ENCODE measurements around the gene KATNB1. TPM values are rescaled to one million over a fixed set of nuclear protein-coding genes. Genes with fewer than 3 reads are reported as not detected.
A peak's percentile ranks its signal among the peaks of the same experiment; 100 is the strongest.

The KATNB1 gene
- total RNA-seq, 1 experiment from 2014 or later = 8.1 TPM

- intact Hi-C loops (cut with micrococcal nuclease; ENCODE audit: unreplicated experiment) = no loop called here
These were observed 12.9 kb upstream of the KATNB1 start for GRCh38 chr16:57722651-57723050.

GRCh38 chr16:57723170-57723569 lies 12.4 kb upstream of the KATNB1 start:
- ATAC-seq = no peak
- DNase-seq (ENCODE audit: low read depth, low spot score) = no peak
- TF ChIP-seq CTCF (IDR thresholded peaks at IDR 0.05) (peak; percentile 32), POLR2AphosphoS5 (IDR thresholded peaks at IDR 0.05; ENCODE audit: low read depth, low read length) (no peak)

More at GRCh38 chr16:57722651-57723050, 12.9 kb upstream of the KATNB1 start:
- in situ Hi-C loops (cut with HindIII; ENCODE audit: low pct_unique_long_range_greater_than_20kb, low sequenced_read_pairs) = no loop called here
- no peak for TF ChIP-seq TCF7L2 (IDR thresholded peaks at IDR 0.05; ENCODE audit: low read depth, low read length)
- no peak for TF ChIP-seq CTCF (IDR thresholded peaks at IDR 0.05)
- TF ChIP-seq POLR2AphosphoS5 (IDR thresholded peaks at IDR 0.05; ENCODE audit: low read depth, low read length) = no peak
- TF ChIP-seq SIN3A (IDR thresholded peaks at IDR 0.05; ENCODE audit: borderline replicate concordance, insufficient read depth, low read depth, low read length) = no peak
- no peak for TF ChIP-seq REST (IDR thresholded peaks at IDR 0.05; ENCODE audit: insufficient read depth in 1 of 2, low read depth in 2 of 2, low read length in 1 of 2)
- BruUV-seq (replicated peaks) = no TSS peak
- Histone ChIP-seq H3K27me3 (ENCODE audit: control insufficient read depth, insufficient read depth, low read length) (no peaks in the 10 kb centered on the region), H3K36me3 (ENCODE audit: control insufficient read depth, insufficient read depth, low read length) (no peaks in the 10 kb centered on the region), H3K4me3 (ENCODE audit: low read depth in 2 of 2, low read length in 2 of 2) (no peak overlapping the region), H3K4me1 (ENCODE audit: control insufficient read depth, insufficient read depth, low read length) (no peaks in the 10 kb centered on the region), H3K9me3 (ENCODE audit: control insufficient read depth, insufficient read depth, low read depth, low read length) (no peaks in the 10 kb centered on the region), H3K27ac (ENCODE audit: low read length) (no peak overlapping the region)
- CTCF ChIA-PET = interaction anchor here (0.6 to 1.2 kb wide), 2 partner anchors 13 to 22 kb away, joined by 3 to 9 read pairs; partner anchors contain the start of gene KATNB1
- POLR2A ChIA-PET = no interaction called here
- no peak for ATAC-seq
- DNase-seq (ENCODE audit: low read depth, low spot score) = no peak

More at GRCh38 chr16:57723170-57723569, 12.4 kb upstream of the KATNB1 start:
- H3K27me3 ChIP-seq (ENCODE audit: control insufficient read depth, insufficient read depth, low read length) = no peaks in the 10 kb centered on the region
- no peak overlapping the region for H3K27ac ChIP-seq (ENCODE audit: low read length)
- no TSS peak for BruUV-seq (replicated peaks)
- CTCF ChIA-PET = interaction anchor here (0.6 to 1.2 kb wide), 3 partner anchors 12 to 132 kb away, joined by 3 to 9 read pairs (median 3); partner anchors contain the start of gene KATNB1
- H3K36me3 ChIP-seq (ENCODE audit: control insufficient read depth, insufficient read depth, low read length) = no peaks in the 10 kb centered on the region
- intact Hi-C loops (cut with micrococcal nuclease; ENCODE audit: unreplicated experiment) (no loop called here), in situ Hi-C loops (cut with HindIII; ENCODE audit: low pct_unique_long_range_greater_than_20kb, low sequenced_read_pairs) (no loop called here)
- POLR2A ChIA-PET = no interaction called here
- H3K4me1 ChIP-seq (ENCODE audit: control insufficient read depth, insufficient read depth, low read length) = no peaks in the 10 kb centered on the region
- no peak overlapping the region for H3K4me3 ChIP-seq (ENCODE audit: low read depth in 2 of 2, low read length in 2 of 2)
- no peaks in the 10 kb centered on the region for H3K9me3 ChIP-seq (ENCODE audit: control insufficient read depth, insufficient read depth, low read depth, low read length)
